ENCODE data around the gene PRSS57.
"Not testable (repeated sequence)": the region's sequence is repeated elsewhere in the genome, so short reads cannot be mapped to it uniquely, and the experiment has no call there.

PRSS57 gene

DNA sequence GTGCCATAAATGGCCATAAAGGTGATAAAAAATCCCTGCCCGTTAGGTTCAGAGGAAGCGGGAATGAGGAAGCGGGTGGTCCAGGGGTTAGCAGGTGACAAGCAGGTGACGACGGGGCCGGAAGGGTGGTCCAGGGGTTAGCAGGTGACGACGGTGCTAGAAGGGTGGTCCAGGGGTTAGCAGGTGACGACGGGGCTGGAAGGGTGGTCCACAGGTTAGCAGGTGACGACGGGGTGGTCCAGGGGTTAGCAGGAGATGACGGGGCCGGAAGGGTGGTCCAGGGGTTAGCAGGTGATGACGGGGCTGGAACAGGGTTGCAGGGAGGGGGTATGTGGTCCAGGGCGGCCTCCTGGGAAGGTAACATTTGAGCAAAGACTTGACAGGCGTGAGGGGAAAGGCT lies 6.3 kb downstream of the PRSS57 start:
- no peak for DNase-seq

DNA sequence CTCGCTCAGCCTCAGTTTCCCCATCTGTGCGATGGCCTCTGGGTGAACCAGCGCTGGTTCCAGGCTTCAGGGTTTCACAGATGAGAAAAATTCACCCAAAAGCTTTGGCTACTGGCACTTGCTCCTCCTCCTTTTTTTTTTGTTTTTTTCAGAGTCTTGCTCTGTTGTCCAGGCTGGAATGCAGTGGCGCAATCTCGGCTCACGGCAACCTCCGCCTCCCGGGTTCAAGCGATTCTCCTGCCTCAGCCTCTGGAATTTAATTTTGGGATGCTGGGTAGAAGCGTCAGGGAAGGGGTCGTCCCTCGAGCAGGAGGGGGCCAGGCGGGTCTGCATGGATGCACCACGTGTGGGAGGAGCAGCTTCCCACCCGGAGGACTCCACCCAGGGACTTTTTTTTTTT lies 7.0 kb downstream of the PRSS57 start:
- DNase-seq: no peak

DNA sequence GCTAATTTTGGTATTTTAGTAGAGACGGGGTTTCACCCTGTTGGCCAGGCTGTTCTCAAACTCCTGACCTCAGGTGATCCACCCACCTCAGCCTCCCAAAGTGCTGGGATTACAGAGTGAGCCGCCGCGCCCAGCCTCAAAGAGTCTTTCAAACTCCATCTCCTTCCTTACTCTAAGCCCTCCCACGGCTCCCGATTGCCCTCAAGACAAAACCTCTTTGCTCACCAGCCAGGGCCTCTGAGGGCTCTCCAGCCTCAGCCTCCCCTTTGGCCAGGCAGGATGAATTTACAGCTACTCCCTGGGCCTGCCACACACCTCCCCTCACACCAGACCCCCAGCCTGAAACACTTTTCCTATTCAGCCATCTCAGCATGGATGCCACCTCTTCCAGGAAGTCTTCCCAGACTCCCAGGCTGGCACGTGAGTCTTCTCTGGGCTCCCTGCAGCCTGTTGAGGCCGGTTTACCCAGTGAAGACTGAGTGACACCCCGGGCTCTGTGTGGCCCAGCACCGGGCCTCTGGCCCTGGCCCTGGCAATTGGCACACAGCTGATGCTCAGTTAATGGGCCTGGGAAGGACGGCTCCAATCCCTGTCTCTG lies 7.6 kb downstream of the PRSS57 start:
- no peak for DNase-seq

DNA sequence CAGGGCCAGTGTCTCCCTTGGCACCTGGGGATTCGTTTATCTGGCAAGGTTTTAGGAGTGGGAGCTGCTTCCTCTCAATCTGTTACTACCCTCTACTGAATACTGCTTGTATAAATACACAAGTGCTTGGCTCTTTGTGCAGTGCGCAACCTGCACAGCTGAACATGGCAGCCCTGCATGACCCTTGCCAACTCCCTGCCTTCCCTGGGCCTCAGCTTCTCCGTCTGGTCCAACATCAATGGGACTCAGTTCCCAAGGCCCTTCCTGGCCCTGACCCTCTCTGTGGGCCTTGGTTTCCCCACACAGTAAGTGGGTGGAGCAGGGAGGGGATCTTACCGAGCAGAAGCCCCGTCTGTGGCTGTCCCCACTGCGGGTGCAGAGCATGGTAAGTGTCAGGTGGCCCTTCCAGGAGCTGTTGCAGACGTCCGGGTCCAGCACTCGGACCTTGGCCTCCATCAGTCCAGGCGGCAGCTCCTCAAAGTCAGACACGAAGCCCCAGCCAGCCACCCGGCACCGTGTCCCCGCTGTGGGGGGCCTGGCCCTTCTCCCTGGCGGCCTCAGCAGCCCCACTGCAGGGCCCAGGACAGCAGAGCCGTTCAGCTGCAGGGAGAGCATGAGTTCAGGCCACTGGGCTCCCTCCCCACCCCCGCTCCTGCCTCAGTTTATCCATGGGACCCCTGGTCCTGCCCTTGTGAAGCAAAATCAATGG lies 8.5 kb downstream of the PRSS57 start:
- DNase-seq: no peak

DNA sequence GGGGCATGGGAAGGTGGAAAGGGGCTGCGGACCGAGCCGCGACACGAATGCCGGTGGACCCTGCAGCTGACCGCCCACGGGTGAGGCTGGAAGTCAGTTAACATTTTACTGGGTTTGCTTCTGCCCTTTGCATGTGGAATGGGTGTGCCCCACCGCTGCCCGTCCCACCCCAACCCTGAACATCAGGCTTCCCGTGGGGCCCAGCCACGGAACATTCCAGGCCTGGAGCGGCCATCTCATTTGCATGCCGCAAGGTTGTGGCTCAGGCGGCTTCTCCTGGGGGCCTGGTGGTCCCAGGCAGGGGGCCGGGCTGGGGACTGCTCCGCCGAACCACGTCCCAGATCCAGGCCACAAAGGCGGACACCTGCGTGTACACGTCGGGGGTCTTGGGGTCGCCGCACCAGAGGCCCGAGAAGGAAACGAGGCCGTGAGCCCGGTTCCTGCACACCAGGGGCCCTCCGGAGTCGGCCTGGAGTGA lies 9.8 kb downstream of the PRSS57 start:
- no peak for DNase-seq

DNA sequence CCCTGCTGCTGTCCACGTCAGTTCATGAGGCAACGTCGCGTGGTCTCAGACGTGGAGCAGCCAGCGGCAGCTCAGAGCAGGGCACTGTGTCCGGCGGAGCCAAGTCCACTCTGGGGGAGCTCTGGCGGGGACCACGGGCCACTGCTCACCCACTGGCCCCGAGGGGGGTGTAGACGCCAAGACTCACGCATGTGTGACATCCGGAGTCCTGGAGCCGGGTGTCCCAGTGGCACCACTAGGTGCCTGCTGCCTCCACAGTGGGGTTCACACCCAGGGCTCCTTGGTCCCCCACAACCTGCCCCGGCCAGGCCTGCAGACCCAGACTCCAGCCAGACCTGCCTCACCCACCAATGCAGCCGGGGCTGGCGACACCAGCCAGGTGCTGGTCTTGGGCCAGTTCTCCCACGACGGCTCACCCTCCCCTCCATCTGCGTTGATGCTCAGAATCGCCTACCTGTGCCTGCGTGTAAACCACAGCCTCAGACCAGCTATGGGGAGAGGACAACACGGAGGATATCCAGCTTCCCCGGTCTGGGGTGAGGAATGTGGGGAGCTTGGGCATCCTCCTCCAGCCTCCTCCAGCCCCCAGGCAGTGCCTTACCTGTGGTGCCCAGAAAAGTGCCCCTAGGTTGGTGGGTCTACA lies 12.5 kb downstream of the PRSS57 start:
- no peak for DNase-seq

DNA sequence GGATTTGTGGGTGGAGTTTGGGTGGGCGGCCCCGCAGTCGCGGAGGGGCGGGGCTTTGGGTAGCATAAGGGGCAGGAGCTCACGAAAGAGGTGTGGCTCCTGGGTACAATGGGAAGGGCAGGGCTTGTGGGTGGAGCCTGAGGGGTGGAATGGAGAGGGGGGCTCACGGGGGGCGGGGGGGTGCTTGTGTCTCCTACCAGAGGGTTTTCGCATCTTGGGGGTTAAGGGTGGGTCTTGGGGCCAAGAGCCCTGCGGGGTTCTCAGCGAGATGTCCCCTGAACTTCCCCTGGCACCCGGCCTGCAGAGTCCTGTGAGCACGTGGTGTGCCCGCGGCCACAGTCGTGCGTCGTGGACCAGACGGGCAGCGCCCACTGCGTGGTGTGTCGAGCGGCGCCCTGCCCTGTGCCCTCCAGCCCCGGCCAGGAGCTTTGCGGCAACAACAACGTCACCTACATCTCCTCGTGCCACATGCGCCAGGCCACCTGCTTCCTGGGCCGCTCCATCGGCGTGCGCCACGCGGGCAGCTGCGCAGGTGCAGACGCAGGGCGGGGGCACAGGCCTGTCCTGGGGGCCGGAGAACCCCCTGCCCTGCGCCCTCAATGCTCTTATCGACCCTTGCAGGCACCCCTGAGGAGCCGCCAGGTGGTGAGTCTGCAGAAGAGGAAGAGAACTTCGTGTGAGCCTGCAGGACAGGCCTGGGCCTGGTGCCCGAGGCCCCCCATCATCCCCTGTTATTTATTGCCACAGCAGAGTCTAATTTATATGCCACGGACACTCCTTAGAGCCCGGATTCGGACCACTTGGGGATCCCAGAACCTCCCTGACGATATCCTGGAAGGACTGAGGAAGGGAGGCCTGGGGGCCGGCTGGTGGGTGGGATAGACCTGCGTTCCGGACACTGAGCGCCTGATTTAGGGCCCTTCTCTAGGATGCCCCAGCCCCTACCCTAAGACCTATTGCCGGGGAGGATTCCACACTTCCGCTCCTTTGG lies 13.9 kb downstream of the PRSS57 start:
- no peak for DNase-seq

DNA sequence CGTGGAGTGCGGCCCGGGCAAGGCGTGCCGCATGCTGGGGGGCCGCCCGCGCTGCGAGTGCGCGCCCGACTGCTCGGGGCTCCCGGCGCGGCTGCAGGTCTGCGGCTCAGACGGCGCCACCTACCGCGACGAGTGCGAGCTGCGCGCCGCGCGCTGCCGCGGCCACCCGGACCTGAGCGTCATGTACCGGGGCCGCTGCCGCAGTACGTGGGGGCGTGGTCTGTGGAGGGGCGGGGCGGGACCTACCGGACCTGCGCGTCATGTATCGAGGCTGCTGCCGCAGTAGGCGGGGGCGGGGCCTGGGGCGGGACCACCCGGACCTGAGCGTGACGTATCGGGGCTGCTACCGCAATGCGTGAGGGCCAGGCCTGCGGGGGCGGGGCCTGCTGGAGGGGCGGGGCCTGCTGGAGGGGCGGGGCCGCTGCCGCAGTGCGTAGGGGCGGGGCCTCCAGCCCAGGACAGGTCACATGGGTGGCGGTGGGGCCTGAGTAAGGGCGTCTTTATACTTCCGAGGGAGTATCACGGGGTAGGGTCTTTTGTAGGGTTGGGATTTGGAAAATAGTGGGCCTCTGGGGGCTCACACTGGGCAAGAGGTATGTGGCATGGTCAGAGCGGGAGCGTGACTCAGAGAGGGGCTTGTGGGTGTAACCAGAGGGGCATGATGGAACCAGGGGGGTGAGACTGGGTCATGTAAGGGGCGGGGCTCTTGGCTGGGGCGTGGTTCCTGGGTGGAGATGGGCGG lies 14.8 kb downstream of the PRSS57 start:
- DNase-seq: peak; percentile 85

DNA sequence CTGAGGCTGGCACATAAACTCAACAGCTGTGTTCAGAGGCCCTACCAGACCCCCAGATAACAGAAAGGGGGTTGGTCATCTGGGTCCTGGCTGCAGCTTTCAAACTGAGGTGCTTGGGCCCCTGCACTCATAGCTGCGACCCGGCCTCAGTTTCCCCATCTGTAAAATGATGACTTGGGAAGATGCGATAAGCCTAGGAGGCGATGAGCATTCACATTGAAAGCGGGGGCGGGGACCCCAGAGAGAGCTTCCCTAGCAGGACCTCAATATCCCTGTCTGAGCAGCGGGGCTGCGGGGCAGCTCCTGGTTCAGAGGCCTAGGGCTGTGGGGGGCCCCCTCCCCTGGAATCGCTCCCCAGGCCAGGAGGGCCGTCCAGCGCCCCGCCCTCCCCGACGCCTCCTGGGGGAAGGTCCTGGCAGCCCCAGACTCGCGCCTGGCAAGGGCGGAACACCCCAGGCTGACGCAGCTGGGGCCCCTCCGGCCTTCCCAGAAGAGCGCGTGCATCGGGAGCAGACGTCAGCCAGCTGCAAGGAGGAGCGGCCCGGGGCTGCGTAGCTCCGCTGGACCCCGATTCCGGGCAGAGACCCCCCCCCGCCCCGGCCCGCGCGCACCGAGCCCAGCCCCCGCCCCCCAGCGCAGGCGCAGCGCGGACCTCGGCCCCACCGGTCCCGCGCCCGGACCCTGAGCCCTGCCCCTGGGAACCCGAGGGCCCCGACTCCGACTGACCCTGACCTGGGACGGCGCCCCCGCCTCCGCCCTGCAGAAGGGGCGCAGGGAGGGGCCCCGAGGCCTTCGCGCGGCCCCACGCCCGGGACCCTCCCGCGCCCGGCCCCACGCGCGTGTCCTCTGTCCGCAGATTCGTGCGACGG lies 15.6 kb downstream of the PRSS57 start:
- no peak for DNase-seq

DNA sequence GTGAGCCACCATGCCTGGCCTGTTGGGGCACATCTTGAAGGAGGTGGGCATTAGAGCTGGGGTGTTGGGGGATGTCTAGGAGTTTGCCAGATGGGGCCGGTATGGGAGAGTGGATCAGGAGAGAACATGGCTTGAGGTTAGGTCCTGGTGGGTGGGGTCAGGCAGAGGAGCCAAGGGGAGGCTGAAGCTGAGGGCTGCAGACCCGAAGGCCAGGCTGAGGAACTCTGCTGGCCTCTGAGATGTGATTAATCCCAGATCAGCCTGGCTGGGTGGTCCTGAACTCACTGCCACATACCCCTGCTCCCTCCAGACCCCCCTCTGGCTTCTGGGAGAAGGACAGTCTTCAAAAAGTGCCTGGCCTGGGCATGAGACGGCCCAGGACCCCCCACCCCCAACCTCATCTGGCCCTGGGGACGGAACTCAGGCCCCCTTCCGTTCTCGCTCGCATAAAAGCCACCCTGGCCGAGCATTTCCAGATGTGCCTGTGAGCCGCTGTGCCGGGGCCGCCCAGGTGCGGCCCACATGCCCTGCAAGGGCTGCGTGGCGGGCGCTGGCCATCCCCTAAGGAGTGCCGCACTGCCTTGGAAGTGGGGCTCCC lies 16.4 kb downstream of the PRSS57 start:
- no peak for DNase-seq

DNA sequence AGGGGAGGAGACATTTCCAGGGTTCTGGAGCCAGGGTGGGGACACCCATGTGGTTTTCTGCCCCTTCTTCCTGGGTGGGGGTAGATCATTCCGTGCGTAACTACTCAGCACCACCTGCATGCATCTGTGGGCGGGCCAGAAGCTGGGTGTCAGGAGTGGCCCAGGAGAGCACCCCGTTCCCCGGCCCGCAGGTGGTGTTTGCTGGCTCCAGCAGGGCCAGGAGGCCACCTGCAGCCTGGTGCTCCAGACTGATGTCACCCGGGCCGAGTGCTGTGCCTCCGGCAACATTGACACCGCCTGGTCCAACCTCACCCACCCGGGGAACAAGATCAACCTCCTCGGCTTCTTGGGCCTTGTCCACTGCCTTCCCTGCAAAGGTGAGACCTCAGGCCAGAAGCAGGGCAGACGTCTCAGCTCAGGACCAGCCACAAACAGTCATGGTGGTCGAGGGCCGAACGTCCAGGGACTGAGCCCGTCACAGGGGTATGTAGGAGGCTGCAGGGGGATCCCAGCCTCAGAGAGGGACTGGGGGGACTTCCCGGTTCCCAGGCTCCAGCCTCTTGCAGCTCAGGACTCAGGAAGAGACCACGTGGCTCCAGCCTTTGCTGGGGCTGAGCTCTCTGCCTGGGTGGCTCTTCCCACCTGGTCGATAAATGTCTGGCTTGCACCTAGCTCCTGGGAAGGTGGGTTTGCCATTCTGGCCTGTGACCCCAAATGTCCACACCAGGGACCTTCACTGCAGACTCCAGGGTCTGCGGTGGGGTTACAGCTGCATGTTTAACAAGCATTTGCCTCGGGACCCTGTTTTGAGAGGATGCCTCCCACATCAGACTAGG lies 17.4 kb downstream of the PRSS57 start:
- DNase-seq: no peak

DNA sequence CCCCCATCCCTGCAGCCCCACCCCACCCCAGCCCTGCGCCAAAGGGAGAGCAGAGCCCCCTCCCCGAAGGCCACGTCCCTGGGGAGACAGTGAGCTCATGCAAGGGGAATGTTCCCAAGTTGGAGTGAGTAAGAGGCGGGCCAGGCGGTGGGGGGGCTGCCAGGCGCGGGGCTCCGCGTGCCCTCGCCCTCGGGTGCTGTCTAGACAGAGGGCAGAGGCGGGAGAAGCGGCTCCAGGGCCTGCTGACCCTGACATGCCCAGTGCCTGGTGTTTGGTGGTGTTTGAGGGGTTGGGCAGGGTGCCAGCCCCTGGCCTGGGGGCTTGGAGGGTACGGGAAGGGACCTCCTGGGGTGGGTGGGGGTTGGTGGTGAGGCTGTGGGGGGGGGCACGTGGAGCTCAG lies 18.1 kb downstream of the PRSS57 start:
- DNase-seq: no peak

DNA sequence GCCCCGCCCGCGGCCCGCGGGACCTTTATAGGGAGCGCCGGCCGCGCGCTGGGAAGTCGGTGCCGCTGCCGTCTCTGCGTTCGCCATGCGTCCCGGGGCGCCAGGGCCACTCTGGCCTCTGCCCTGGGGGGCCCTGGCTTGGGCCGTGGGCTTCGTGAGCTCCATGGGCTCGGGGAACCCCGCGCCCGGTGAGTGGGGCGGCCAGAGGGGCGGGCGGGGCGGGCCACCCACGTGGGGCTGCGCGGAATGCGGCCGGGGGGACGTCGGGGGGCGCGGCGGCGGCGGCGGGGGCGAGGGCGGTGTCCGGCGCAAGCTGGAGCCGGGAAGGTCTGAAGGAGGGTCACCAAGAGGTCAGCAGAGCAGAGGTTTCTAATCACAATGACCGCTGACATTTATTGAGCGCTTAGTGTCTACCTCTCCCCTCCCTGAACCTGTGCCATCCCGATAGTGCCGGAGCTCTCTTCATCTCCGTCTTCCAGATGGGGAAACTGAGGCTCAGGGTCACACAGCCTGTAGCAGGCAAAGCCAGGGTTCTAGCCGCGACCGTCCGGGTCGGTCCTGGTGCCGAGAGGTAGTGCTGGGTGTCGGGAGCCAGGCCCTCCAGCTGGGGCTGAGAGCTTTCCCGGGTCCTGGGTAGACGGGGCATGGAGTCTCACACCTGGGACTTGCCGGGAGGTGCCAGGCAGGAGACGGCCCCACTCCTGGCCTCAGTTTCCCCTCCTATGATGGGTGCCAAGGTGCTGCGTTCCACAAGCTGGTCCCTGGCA lies 18.7 kb downstream of the PRSS57 start, which contains the start of gene FSTL3:
TSS of gene FSTL3 (plus strand) at position 54 of the 767 bp plus-strand sequence. CDS start at position 86, 32 bp downstream.
- no peak for DNase-seq

DNA sequence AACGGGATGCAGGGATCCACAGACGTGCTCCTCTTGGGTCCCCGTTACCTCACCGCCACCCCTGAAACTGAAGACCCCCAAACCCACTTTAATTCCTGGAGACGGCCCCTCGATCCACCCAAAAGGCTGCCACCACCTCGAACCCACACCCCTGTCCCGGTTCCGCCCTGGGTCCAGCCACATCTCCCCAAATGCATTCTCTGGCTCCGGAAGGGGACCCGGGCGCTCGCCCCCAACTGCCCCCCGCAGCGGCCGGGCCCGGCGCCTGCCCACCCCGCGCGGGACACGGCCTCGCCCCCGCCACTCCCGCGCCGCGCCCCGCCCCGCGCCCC lies 19.3 kb downstream of the PRSS57 start:
- DNase-seq: no peak

DNA sequence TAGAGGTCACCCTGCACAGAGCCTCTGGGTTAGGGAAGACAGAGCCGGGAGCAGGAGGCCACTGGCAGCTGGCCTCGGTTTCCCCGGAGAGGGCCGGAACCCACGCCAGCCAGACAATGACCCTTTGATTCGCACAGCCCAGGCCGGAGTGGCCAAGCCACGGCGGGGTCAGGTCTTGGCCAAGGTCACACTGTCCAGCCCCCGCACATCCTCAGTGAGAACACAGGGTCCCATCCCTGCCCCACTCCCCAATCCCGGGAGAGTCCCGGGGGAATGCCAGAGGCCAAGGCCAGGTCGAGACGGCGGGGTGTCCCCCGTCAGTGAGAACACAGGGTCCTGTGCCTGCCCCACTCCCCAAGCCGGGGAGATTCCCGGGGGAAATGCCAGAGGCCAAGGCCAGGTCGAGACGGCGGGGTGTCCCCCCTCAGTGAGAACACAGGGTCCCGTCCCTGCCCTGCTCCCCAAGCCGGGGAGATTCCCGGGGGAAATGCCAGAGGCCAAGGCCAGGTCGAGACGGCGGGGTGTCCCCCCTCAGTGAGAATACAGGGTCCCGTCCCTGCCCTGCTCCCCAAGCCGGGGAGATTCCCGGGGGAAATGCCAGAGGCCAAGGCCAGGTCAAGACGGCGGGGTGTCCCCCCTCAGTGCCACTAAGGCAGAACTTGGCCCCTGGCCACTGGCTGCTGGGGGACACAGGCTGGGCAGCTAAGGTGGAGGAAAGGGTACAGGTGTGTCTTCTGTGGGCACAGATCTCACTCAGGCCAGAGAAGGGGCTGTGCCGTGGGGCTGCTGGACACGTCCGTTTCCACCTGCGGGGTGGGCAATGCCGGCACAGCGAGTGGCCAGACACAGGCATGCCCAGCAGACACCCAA lies 20.7 kb downstream of the PRSS57 start:
- DNase-seq: no peak

DNA sequence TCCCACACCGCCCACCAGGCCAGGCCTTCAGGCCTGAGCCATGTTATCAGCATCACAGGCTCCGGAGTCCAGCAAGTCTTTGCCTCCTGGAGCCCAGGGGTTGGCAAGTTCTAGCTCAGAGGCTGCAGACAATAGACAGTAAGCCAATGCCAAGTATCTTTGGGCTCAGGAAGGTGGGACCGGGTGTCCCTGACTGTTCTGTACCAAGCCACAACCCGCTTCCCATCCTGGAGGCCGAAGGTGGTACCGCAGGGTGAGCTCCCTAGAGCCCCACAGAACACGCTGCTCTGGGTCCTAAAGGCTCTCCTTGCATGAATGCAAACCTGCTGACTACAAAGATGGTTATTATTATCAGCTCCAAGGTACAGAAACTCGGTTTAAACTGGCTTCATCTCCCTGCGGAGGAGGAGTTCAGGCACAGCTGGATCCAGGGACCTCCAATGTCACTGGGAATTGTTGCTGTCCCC lies 24.6 kb downstream of the PRSS57 start:
- no peak for DNase-seq

DNA sequence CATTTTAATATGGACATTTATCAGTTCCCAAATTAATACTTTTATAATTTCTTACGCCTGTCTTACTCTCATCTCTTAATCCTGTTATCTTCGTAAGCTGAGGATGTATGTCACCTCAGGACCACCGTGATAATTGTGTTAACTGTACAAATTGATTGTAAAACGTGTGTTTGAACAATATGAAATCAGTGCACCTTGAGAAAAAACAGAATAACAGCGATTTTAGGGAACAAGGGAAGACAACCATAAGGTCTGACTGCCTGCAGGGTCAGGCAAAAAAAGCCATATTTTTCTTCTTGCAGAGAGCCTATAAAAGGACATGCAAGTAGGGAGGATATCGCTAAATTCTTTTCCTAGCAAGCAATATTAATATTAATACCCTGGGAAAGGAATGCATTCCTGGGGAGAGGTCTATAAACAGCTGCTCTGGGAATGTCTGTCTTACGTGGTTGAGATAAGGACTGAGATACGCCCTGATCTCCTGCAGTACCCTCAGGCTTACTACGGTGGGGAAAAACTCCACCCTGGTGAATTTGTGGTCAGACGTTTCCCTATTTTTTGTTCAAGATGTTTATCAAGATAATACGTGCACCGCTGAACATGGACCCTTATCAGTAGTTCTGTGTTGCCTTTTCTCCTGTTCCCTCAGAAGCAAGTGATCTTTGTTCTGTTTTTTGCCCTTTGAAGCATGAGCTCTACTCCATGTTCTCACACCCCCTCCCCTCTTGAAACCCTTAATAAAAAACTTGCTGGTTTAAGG lies 26.4 kb downstream of the PRSS57 start:
- not testable (repeated sequence) for DNase-seq

Measured in DMS 273 treated with DMSO at 0.1 percent for 48 hours (cell line).